IPS-18c (cell line): ENCODE measurements around the gene PTMS.

ENCODE experiments used
- H3K4me3 ChIP-seq: 2 replicates; pipeline ENCODE4 v1.7.0; 2013; ENCODE audit warnings: low read depth, mild to moderate bottlenecking, low read length, moderate library complexity; ENCODE audit not compliant: insufficient read depth
- H3K9me3 ChIP-seq: one replicate; pipeline ENCODE4 v1.6.1; 2013; ENCODE audit warnings: mild to moderate bottlenecking, low read length, moderate library complexity; ENCODE audit not compliant: control insufficient read depth, insufficient read depth

The PTMS gene

DNA sequence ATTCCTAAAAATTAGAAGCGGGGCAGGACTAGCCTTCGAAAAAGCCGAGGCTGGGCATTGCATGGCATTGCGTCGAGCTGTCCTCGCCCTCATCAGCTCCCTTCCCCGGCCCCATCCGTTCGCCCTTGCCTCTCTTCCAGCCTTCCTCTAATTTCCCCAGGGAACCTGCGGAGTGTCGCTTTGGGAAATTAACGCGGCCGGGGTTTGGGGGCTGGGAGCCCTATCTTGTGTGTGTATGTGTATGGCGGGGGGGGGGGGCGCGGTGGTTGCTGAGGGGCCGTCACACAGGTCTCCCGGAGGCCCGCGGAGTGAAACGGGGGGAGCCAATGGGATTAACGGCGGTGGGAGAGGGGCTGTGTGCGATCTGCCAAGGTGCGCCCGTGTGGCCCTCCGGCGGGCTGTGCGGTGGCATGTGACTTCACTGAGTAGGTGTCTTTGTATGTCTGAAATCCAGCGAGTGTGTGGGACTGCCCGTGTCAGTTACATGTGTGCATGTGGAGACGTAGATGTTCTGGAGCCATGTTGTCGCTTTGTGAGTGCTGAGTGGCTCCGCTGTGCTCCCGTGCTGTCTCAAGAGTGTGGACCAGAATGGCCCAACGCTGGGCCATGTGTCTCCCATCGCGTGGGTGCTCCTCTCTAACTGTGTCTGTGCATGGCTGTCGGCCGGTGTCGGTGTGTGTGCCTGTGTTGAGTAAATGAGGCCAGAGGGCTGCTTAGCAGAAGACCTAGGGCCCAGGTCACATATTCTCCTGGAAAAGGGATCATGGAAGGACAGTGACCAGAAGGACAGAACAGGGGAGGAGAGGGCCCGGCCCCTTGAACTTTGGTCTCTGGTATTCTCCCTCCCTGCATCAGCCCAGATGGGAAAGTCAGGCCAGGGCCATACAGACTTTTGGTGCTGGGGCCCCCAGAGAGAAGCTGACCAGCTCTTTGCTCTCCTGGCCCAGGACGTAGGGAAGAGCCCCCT is 1.5 kb downstream of the PTMS start:
- Histone ChIP-seq H3K4me3 (peak overlapping the region; percentile 85), H3K9me3 (no peaks in the 10 kb centered on the region)

DNA sequence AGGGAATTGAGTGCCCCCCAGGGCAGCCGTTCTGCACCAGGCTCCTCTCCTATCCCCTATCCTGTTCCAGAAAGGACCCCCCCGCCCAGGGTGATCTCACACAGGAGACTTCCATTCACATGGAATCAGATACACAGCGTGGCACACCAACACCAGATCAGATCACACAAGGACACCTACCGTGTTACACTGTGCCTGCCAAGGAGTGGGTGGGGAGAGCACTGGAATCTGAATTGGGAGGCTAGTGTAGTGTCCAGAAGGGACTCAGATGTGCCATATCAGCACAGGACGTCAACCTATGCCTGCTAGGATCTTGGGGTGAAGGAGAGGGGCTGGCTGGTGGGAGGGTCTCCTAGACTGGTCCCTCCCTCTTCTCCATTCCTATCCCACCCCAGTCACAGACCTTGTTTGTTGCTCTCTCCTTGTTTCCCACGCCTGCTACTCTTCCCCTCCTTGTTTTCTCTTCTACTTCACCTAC is 2.3 kb downstream of the PTMS start:
- H3K4me3 ChIP-seq, result peak overlapping the region; percentile 85
- no peaks in the 10 kb centered on the region for H3K9me3 ChIP-seq

DNA sequence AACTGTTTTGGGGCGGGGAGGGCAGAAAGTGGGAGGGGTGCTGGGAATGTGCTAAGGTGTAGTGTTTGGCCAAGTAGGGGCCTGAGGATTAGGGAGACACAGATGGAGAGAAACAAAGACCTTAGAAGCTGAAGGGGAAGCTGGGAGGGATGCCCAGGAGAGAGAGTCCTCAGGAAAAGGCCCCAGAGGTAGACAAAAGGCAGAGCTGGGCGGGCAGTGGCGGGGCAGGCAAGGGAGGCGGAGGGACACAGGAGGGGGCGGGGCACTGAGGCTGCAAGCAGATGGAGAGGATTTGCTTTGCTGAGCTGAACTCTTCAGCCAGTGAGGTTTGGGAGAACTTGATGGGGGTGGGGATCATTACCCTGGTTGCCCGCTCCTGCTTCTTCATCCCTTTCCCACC is 2.8 kb downstream of the PTMS start:
- H3K4me3 ChIP-seq, result peak overlapping the region; percentile 85; the same call in 1 of the 2 replicates

DNA sequence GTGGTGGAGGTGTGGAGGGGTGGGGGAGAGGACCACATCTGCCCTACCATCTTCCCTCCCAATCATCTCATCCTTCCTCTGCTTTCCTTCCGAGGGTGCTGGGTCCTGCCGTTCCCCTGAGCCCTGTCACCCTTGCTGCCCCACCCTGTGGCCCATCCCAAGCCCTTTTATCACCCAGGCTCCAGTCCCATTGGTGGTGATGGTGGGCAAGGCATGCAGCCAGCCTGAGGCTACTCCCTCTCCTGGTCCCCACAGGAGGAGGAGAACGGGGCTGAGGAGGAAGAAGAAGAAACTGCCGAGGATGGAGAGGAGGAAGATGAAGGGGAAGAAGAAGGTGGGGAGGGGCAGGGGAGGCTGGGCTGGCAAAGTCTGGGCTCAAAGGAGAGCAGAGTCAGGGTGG is 3.5 kb downstream of the PTMS start:
- Histone ChIP-seq H3K9me3 (no peaks in the 10 kb centered on the region), H3K4me3 (peak overlapping the region; percentile 20; the same call in 1 of the 2 replicates)

More for the DNA sequence above, 2.8 kb downstream of the PTMS start:
- H3K9me3 ChIP-seq, result no peaks in the 10 kb centered on the region

DNA sequence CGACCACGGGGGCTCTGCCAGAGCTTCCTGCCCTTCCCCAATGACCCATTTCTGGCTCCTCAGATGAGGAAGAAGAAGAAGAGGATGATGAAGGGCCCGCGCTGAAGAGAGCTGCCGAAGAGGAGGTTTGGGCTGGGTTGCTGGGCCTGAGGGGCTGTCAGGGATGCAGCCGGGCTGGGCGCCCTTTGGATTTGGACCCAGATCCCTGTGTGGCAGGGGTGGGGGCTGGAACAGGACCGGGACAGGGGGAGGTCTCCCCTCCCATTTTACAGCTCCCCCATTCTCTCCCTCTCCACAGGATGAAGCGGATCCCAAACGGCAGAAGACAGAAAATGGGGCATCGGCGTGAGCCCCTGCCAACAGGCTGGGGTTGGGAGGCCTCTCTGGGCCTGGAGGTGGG is 3.9 kb downstream of the PTMS start:
- Histone ChIP-seq H3K9me3 (no peaks in the 10 kb centered on the region), H3K4me3 (no peak overlapping the region)

DNA sequence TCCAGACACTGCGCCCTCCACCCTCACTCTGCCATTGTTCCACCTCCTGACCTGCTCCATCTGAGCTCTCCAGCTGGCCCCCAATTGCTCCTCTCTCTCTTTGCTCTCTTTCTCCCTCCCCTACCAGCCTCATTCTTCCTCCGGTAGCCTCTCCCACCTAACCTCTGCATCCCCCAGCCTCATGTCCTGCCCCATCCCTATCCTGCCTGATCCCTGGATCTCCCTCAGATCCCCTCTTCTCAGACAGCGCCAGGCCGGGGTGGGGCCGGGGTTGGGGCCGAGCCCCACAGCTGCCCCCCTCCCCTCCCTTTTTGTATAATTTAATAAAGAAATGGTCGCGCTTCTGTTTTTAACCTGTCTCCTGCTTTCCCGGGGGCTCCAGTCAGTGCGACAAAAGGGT is 4.4 kb downstream of the PTMS start:
- Histone ChIP-seq H3K4me3 (no peak overlapping the region), H3K9me3 (no peaks in the 10 kb centered on the region)

DNA sequence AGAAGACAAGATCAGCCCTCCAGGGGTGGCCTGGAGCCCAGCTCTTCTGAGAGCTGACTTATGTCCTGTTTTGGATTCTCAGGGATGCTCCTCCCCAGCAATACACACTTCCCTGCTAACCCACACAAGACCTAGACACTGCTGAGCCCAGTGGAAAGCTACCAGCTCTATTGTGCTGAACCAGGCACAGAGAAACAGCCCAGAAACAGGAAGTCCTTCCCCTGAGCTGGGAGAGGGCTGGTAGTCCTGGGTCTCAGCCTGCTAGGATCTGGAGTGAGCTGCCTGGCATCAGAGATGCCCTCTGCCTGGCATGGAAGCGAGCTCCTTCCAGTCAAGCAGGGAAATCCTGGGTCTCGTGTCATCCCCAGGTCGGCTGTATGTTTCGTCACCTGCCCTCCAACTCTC is 4.9 kb downstream of the PTMS start:
- H3K9me3 ChIP-seq, result no peaks in the 10 kb centered on the region
- no peak overlapping the region for H3K4me3 ChIP-seq

DNA sequence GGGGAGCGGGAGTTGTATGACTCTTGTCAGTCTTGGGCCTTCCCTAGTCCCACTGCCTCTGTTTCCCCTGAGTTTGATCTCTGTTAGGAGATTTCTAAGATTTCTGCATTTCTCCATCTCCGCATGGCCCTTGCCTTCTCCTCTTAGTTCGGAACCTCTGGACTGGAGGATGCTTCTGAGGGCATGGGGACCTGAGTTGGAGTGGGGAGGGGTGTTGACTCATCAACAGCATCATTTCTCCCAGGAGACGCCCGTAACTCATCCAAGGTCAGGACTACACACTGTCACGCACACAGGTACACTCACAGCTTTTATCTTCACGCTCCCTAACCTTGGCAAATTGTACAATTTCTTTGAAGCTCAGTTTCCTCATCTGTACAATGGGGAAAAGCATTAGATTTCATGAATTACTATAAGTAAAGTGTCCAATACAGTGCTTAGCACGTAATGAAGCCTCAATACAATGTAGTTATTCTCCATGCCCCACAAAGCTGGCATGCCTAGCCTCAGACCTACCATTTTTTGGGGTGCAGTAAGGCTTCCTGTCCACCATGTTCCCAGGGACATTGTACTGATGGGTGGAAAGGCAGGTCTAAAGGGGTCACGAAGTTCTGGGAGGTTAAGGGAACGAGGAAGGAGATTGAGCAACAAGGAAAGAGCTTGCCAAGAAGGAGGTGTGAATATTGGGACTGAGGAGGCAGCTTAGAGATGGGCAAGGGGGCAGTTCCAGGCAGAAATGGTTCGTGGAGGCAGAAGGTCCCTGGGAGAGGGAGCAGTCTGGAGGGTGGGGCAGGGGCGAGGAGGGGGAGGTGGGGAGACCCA is 5.6 kb downstream of the PTMS start:
- H3K4me3 ChIP-seq, result no peak overlapping the region
- no peaks in the 10 kb centered on the region for H3K9me3 ChIP-seq

DNA sequence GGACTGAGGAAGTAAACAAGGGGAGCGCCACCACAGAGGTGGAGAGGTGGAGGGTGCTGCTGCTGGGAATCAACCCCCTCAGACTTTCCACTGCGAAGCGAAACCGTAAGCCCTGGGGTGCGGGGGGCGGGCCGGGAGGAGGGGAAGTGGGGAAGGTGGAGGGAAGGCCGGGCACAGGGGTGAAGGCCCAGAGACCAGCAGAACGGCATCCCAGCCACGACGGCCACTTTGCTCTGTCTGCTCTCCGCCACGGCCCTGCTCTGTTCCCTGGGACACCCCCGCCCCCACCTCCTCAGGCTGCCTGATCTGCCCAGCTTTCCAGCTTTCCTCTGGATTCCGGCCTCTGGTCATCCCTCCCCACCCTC is 6.2 kb downstream of the PTMS start, which contains the start of gene LAG3:
TSS of gene LAG3 (plus strand) at position 190 of the 365 bp plus-strand sequence. CDS start 333 bp downstream, outside the sequence.
- Histone ChIP-seq H3K4me3 (peak within 1 kb of the TSS; percentile 40), H3K9me3 (no peaks in the 10 kb centered on the region)

DNA sequence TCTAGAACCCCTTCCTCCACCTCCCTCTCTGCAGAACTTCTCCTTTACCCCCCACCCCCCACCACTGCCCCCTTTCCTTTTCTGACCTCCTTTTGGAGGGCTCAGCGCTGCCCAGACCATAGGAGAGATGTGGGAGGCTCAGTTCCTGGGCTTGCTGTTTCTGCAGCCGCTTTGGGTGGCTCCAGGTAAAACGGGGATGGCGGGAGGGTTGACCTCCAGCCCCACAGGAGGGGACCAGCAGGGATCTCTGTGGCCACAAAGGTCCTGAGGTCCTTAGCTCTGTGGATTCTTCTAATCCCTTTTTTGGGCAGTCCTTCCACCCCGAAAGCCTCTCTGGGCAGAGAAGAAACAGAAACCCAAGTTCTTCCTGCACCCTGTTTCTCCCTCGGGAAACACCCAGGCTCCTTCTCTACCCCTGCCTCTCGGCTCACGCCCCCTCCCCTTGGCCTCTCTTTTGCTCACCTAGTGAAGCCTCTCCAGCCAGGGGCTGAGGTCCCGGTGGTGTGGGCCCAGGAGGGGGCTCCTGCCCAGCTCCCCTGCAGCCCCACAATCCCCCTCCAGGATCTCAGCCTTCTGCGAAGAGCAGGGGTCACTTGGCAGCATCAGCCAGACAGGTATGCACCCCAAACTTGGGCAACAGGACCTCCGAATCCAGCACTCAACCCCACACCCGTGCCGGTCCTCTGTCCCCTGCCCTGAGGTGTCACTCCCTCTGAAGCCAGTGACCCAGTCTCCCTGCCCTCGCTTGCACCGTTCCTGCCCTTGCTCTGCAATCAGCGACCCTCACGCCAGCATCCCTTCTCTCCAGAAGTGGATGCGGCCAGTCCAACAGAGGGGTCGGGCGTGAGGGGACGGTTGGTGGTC is 6.8 kb downstream of the PTMS start:
- H3K9me3 ChIP-seq, result no peaks in the 10 kb centered on the region
- H3K4me3 ChIP-seq, result peak overlapping the region; percentile 40

DNA sequence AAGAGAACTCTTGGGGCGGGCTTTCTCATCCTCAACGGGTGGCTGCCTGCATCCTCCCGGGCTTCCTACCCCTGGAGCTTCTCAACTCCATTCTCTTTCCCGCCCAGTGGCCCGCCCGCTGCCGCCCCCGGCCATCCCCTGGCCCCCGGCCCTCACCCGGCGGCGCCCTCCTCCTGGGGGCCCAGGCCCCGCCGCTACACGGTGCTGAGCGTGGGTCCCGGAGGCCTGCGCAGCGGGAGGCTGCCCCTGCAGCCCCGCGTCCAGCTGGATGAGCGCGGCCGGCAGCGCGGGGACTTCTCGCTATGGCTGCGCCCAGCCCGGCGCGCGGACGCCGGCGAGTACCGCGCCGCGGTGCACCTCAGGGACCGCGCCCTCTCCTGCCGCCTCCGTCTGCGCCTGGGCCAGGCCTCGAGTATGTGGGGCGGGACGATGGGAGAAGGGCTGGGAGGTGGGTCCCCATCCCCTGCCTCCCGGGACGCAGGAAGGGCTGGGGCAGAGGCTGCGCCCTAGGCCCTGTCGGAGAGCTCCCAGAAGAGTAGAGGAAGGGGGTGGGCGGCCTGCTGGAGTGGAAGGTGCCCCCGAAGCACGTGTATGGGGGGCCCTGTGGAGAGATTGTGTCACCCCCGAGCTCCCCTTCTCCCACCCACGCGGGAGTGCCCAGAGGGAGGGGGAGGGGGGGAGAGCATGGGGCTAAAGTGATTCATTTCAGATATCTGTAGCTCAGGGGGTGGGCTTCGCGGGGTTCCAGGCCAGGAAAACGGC is 7.6 kb downstream of the PTMS start:
- H3K4me3 ChIP-seq, result peak overlapping the region; percentile 40
- H3K9me3 ChIP-seq, result peaks cover 2% of the 10 kb centered on the region

DNA sequence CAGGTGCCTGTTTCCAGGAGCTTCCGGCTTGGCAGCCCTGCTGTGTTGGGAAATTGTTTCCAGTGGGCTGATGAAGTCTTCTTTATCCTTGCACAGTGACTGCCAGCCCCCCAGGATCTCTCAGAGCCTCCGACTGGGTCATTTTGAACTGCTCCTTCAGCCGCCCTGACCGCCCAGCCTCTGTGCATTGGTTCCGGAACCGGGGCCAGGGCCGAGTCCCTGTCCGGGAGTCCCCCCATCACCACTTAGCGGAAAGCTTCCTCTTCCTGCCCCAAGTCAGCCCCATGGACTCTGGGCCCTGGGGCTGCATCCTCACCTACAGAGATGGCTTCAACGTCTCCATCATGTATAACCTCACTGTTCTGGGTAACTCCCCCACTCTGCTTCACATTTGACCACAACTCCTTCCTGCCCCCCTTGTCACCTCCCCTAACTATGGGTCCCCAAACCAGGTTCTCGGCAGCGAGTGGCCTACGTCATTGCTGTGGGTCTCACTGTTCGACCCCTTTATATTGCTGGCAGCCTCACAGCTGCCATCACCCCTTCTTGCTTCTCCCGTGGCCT is 8.4 kb downstream of the PTMS start:
- peaks cover 2% of the 10 kb centered on the region for H3K9me3 ChIP-seq
- H3K4me3 ChIP-seq, result no peak overlapping the region

DNA sequence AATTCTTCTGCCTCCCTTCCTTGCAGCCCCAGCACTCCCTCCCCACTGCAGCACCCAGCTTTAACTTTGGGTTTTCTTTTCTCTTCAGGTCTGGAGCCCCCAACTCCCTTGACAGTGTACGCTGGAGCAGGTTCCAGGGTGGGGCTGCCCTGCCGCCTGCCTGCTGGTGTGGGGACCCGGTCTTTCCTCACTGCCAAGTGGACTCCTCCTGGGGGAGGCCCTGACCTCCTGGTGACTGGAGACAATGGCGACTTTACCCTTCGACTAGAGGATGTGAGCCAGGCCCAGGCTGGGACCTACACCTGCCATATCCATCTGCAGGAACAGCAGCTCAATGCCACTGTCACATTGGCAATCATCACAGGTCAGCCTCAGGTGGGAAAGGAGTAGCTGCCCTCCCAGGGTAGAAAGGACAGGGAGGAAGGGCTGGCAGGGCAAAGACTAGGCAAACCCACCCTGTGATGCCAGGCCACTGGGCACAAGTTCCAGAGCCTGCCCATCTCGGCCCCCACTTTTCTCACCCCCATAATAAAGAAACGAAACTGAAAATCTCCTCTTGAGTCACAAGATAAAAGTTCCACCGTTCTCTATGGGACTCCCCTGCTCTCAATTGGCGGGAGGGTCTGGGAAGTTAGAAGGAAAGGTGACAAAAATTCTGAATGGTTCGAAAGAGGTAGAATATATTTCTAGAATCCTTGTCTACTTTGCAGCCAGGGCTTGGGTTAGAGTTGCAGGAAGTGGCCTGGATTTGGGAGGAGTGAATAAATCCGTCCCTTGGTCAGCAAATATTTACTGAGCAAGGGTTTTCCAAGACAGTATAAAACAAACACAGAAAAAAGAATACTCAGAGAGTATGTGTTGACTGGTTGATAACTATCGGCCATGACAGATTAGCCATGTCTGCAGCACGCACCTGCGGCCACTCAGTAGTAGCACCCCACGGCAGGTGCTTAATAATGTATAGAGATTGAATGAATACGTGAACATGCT is 9.3 kb downstream of the PTMS start:
- Histone ChIP-seq H3K9me3 (peaks cover 2% of the 10 kb centered on the region), H3K4me3 (no peak overlapping the region)

DNA sequence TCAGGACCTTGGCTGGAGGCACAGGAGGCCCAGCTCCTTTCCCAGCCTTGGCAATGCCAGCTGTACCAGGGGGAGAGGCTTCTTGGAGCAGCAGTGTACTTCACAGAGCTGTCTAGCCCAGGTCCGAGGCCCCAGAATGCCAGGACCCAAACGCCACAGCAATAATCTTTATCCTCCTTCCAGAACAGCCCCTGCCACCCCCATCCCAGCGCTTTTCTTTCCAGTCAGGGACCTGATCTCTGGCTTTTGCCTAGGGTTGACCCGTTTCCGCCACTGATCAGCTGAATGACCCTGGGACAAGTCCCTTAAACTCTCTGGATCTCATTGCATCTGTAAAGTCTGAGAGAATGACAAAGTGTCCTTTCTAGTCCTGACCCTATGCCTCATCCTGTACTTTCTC is 11.2 kb downstream of the PTMS start:
- peaks cover 2% of the 10 kb centered on the region for H3K9me3 ChIP-seq
- no peak overlapping the region for H3K4me3 ChIP-seq

DNA sequence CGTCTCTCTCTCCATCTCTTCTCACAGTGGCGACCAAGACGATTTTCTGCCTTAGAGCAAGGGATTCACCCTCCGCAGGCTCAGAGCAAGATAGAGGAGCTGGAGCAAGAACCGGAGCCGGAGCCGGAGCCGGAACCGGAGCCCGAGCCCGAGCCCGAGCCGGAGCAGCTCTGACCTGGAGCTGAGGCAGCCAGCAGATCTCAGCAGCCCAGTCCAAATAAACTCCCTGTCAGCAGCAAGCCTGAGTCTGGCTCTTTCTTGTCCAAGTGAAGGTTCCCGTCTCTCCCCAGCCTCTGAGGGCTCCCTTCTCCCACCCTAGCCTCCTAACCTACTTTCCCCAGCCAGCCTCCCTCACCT is 12.0 kb downstream of the PTMS start:
- H3K4me3 ChIP-seq, result peak overlapping the region; percentile 50

More for the DNA sequence above, 12.0 kb downstream of the PTMS start:
- peaks cover 2% of the 10 kb centered on the region for H3K9me3 ChIP-seq
